Neuronal stem cell (in vitro differentiated cells): ENCODE results near the gene BHLHE40.
"Not testable (repeated sequence)": the region's sequence is repeated elsewhere in the genome, so short reads cannot be mapped to it uniquely, and the experiment has no call there.

Source experiments
- DNase-seq: peaks from one replicate; pipeline ENCODE4 v3.0.0-alpha.2; 2013; ENCODE audit warnings: low spot score
- H2AFZ ChIP-seq: one replicate; pipeline ENCODE4 v1.6.1; 2013; ENCODE audit warnings: mild to moderate bottlenecking, low read length, inconsistent platforms
- H2AK5ac ChIP-seq: 2 replicates; pipeline ENCODE4 v1.6.1; 2013; ENCODE audit warnings: low read depth, mild to moderate bottlenecking, inconsistent platforms, low read length, moderate library complexity, mixed read lengths
- H2BK120ac ChIP-seq: 2 replicates; pipeline ENCODE4 v1.6.1; 2013; ENCODE audit warnings: low read depth, mild to moderate bottlenecking, inconsistent platforms, low read length, moderate library complexity, mixed read lengths
- H2BK12ac ChIP-seq: one replicate; pipeline ENCODE4 v1.6.1; 2013; ENCODE audit warnings: low read length, inconsistent platforms
- H2BK15ac ChIP-seq: 2 replicates; pipeline ENCODE4 v1.6.1; 2013; ENCODE audit warnings: mild to moderate bottlenecking, low read length, inconsistent platforms, mixed read lengths
- H2BK5ac ChIP-seq: one replicate; pipeline ENCODE4 v1.6.1; 2013; ENCODE audit warnings: inconsistent platforms, mild to moderate bottlenecking, low read length, moderate library complexity
- H3K14ac ChIP-seq: one replicate; pipeline ENCODE4 v1.6.1; 2013; ENCODE audit warnings: low read length, inconsistent platforms
- H3K18ac ChIP-seq: 2 replicates; pipeline ENCODE4 v1.6.1; 2013; ENCODE audit warnings: low read length, inconsistent platforms
- H3K23ac ChIP-seq: 2 replicates; pipeline ENCODE4 v1.6.1; 2013; ENCODE audit warnings: low read depth, mild to moderate bottlenecking, mixed read lengths, low read length, inconsistent platforms; ENCODE audit not compliant: poor library complexity
- H3K27ac ChIP-seq: replicated peaks from 3 replicates; pipeline ENCODE4 v1.5.1; 2013; ENCODE audit warnings: low read length, inconsistent platforms
- H3K27me3 ChIP-seq, 3 experiments: 2 replicates each; pipeline ENCODE4 v1.6.1; 2013; ENCODE audit warnings: low read length in 3 of 3, mild to moderate bottlenecking in 2 of 3, inconsistent platforms in 1 of 3, low read depth in 1 of 3, mixed read lengths in 1 of 3, moderate library complexity in 1 of 3; ENCODE audit not compliant: control insufficient read depth in 3 of 3, insufficient read depth in 3 of 3
- H3K36me3 ChIP-seq, 2 donors: replicated peaks in 1 of 2; 2 replicates each; pipeline ENCODE4 v1.6.1; 2013; ENCODE audit warnings: low read length in 2 of 2; ENCODE audit not compliant: control insufficient read depth in 2 of 2, insufficient read depth in 2 of 2
- H3K4ac ChIP-seq: 2 replicates; pipeline ENCODE4 v1.6.1; 2013; ENCODE audit warnings: inconsistent platforms, mild to moderate bottlenecking, low read length, moderate library complexity
- H3K4me1 ChIP-seq, 2 donors: 1 replicate in 1 of 2; 2 replicates in 1 of 2; pipeline ENCODE4 v1.6.1; 2013; ENCODE audit warnings: low read length in 2 of 2, low read depth in 1 of 2; ENCODE audit not compliant: control insufficient read depth in 2 of 2, insufficient read depth in 1 of 2
- H3K4me2 ChIP-seq: one replicate; pipeline ENCODE4 v1.6.1; 2013; ENCODE audit warnings: mild to moderate bottlenecking, low read length, inconsistent platforms; ENCODE audit not compliant: insufficient read depth, poor library complexity, severe bottlenecking
- H3K4me3 ChIP-seq, 2 donors: 2 replicates each; pipeline ENCODE4 v1.5.1; 2013; ENCODE audit warnings: low read length in 2 of 2, mild to moderate bottlenecking in 2 of 2, inconsistent platforms in 1 of 2, moderate library complexity in 1 of 2
- H3K79me1 ChIP-seq: one replicate; pipeline ENCODE4 v1.6.1; 2013; ENCODE audit warnings: low read depth, mild to moderate bottlenecking, inconsistent platforms, low read length, moderate library complexity
- H3K9ac ChIP-seq: one replicate; pipeline ENCODE4 v1.6.1; 2013; ENCODE audit warnings: mild to moderate bottlenecking, low read depth, low read length, inconsistent platforms; ENCODE audit not compliant: poor library complexity
- H3K9me3 ChIP-seq, 2 donors: replicated peaks in 1 of 2; 2 replicates each; pipeline versions ENCODE3 to v1.6.1; 2013; ENCODE audit warnings: low read length in 2 of 2, mild to moderate bottlenecking in 2 of 2, inconsistent platforms in 1 of 2, low read depth in 1 of 2, mixed read lengths in 1 of 2, moderate library complexity in 1 of 2; ENCODE audit not compliant: control insufficient read depth in 2 of 2, insufficient read depth in 1 of 2
- H4K8ac ChIP-seq: one replicate; pipeline ENCODE4 v1.6.1; 2013; ENCODE audit warnings: low read depth, mild to moderate bottlenecking, inconsistent platforms, low read length, moderate library complexity
- H4K91ac ChIP-seq: one replicate; pipeline ENCODE4 v1.6.1; 2013; ENCODE audit warnings: low read length, low read depth, mild to moderate bottlenecking, inconsistent platforms; ENCODE audit not compliant: poor library complexity
- WGBS, 2 donors: extraction: QIAGEN DNeasy Blood & Tissue Kit; methylation state at CpG; one replicate each; pipeline ENCODE4 v1.1.7; 2013; ENCODE audit warnings: missing lambda C conversion rate in 2 of 2, mixed read lengths in 1 of 2; ENCODE audit not compliant: insufficient read length in 2 of 2, insufficient replicate concordance in 1 of 2; ENCODE audit errors: extremely low coverage in 2 of 2; 5-methylcytosine and 5-hydroxymethylcytosine counted together

BHLHE40 gene

DNA sequence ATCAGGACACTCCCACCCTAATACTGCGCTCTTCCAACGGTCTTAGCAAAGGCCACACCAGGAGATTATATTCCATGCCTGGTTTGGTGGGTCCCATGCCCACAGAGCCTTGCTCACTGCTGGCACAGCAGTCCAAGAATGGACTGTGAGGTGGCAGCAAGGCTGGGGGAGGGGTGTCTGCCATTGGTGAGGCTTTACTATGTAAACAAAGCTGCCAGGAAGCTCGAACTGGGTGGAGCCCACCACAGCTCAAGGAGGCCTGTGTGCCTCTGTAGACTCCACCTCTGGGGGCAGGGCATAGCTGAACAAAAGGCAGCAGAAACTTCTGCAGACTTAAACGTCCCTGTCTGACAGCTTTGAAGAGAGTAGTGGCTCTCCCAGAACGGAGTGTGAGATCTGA, 13.2 kb upstream of the BHLHE40 start:
- not testable (repeated sequence) for H3K27me3 ChIP-seq, H4K91ac ChIP-seq, H3K23ac ChIP-seq, H2BK15ac ChIP-seq, H3K4me1 ChIP-seq, H3K4ac ChIP-seq, H2BK5ac ChIP-seq, DNase-seq, H3K14ac ChIP-seq, H3K79me1 ChIP-seq, H3K4me2 ChIP-seq, H4K8ac ChIP-seq, H3K36me3 ChIP-seq, H3K9me3 ChIP-seq, H3K27ac ChIP-seq, H3K4me3 ChIP-seq, H2AFZ ChIP-seq, H3K9ac ChIP-seq, H2AK5ac ChIP-seq, H3K18ac ChIP-seq, H2BK120ac ChIP-seq, H2BK12ac ChIP-seq
- no CpG with 5 or more reads among the region's 5 CpGs for WGBS, 2 donors

DNA sequence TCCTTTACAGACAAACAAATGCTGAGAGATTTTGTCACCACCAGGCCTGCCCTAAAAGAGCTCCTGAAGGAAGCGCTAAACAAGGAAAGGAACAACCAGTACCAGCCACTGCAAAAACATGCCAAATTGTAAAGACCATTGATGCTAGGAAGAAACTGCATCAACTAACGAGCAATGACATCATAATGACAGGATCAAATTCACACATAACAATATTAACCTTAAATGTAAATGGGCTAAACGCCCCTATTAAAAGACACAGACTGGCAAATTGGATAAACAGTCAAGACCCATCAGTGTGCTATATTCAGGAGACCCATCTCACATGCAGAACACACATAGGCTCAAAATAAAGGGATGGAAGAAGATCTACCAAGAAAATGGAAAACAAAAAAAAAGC, 11.6 kb upstream of the BHLHE40 start:
- not testable (repeated sequence) for H3K4ac ChIP-seq, DNase-seq, H3K23ac ChIP-seq, H3K27ac ChIP-seq, H2BK5ac ChIP-seq, H3K4me2 ChIP-seq, H3K4me1 ChIP-seq, H3K9me3 ChIP-seq, H4K8ac ChIP-seq, H2BK120ac ChIP-seq, H3K27me3 ChIP-seq, H3K79me1 ChIP-seq, H4K91ac ChIP-seq, H3K18ac ChIP-seq, H3K9ac ChIP-seq, H3K4me3 ChIP-seq, H3K14ac ChIP-seq, H2BK12ac ChIP-seq, H2AK5ac ChIP-seq, H3K36me3 ChIP-seq, H2AFZ ChIP-seq, H2BK15ac ChIP-seq
- WGBS, 2 donors: no CpG with 5 or more reads among the region's 3 CpGs

DNA sequence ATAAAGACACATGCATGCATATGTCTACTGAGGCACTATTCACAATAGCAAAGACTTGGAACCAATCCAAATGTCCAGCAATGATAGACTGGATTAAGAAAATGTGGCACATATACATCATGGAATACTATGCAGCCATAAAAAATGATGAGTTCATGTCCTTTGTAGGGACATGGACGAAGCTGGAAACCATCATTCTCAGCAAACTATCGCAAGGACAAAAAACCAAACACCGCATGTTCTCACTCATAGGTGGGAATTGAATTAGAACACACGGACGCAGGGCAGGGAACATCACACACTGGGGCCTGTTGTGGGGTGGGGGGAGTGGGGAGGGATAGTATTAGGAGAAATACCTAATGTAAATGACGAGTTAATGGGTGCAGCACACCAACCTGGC, 7.8 kb upstream of the BHLHE40 start:
- H3K9me3 ChIP-seq, H4K8ac ChIP-seq, H2BK12ac ChIP-seq, H3K14ac ChIP-seq, H2AK5ac ChIP-seq, H3K27me3 ChIP-seq, H2BK15ac ChIP-seq, H3K18ac ChIP-seq, H3K4me3 ChIP-seq, H4K91ac ChIP-seq, H2AFZ ChIP-seq, H3K36me3 ChIP-seq, DNase-seq, H2BK5ac ChIP-seq, H2BK120ac ChIP-seq, H3K4me1 ChIP-seq, H3K4me2 ChIP-seq, H3K9ac ChIP-seq, H3K79me1 ChIP-seq, H3K4ac ChIP-seq, H3K27ac ChIP-seq, H3K23ac ChIP-seq: not testable (repeated sequence)
- WGBS, 2 donors: no CpG with 5 or more reads among the region's 6 CpGs

DNA sequence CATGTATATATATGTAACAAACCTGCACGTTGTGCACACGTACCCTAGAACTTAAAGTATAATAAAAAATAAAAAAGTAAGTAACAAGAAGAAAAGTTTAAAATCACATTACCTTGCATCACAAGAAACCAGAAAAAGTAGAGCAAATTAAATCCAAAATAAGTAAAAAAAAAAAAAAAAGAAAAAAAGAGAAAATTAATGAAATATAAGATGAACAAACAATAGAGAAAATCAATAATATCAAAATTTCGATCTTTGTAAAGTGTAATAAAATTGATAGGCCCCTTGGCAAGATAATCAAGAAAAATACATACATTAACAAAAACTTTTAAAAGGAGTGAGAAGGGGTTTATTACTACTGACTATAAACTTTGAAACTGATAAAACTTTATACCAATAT, 7.4 kb upstream of the BHLHE40 start:
- WGBS, 2 donors: no CpG with 5 or more reads among the region's 3 CpGs
- Histone ChIP-seq H2BK5ac (no peak overlapping the region), H2BK120ac (no peak overlapping the region), H3K14ac (no peak overlapping the region), H3K27ac (no peak overlapping the region), H3K9ac (no peak overlapping the region), H3K79me1 (no peaks in the 10 kb centered on the region), H2BK15ac (no peak overlapping the region), H4K8ac (no peak overlapping the region), H3K23ac (no peak overlapping the region), H3K4ac (no peak overlapping the region), H3K9me3 (no peaks in the 10 kb centered on the region), H3K4me3 (no peak overlapping the region), H2AK5ac (no peak overlapping the region), H2BK12ac (no peak overlapping the region), H3K18ac (no peak overlapping the region), H3K4me2 (no peak overlapping the region), H4K91ac (no peak overlapping the region), H3K4me1 (no peaks in the 10 kb centered on the region), H2AFZ (no peak overlapping the region), H3K27me3 (peaks cover under 1 to 9% (median 9%) of the 10 kb centered on the region in 3 experiments), H3K36me3 (no peaks in the 10 kb centered on the region)
- DNase-seq: no peak
